ENCODE data around the gene SLC7A10.

SLC7A10 gene

DNA sequence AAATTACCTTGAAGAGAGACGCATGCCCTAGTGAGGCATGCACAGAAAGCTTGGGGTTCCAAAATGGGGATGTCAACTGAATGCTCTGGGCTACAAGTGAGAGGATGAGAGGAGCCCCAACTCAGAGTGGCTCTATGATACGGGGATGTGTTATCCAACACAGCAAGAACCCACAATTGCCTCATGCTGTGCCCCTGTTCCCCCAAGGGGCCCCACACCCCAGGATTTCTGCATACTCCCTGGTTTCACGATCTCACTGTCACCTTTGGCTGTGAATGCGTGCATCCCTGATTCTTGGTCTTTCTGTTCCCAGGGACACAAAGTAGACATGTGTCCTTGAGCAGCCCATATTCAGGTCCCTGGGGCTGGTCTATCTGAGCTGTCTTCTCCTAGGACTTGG, 64.4 kb downstream of the SLC7A10 start:
- no peak for DNase-seq
- Histone ChIP-seq H3K36me3 (no peaks in the 10 kb centered on the region), H3K4me1 (no peaks in the 10 kb centered on the region), H3K27me3 (no peaks in the 10 kb centered on the region), H3K4me3 (no peak overlapping the region), H3K27ac (no peak overlapping the region), H3K9me3 (no peaks in the 10 kb centered on the region)
- intact Hi-C loops (cut with DNase I; ENCODE audit: low total_unique reads) = no loop called here
- TF ChIP-seq, protein P1, sequence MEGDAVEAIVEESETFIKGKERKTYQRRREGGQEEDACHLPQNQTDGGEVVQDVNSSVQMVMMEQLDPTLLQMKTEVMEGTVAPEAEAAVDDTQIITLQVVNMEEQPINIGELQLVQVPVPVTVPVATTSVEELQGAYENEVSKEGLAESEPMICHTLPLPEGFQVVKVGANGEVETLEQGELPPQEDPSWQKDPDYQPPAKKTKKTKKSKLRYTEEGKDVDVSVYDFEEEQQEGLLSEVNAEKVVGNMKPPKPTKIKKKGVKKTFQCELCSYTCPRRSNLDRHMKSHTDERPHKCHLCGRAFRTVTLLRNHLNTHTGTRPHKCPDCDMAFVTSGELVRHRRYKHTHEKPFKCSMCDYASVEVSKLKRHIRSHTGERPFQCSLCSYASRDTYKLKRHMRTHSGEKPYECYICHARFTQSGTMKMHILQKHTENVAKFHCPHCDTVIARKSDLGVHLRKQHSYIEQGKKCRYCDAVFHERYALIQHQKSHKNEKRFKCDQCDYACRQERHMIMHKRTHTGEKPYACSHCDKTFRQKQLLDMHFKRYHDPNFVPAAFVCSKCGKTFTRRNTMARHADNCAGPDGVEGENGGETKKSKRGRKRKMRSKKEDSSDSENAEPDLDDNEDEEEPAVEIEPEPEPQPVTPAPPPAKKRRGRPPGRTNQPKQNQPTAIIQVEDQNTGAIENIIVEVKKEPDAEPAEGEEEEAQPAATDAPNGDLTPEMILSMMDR (IDR thresholded peaks at IDR 0.05) = no peak

DNA sequence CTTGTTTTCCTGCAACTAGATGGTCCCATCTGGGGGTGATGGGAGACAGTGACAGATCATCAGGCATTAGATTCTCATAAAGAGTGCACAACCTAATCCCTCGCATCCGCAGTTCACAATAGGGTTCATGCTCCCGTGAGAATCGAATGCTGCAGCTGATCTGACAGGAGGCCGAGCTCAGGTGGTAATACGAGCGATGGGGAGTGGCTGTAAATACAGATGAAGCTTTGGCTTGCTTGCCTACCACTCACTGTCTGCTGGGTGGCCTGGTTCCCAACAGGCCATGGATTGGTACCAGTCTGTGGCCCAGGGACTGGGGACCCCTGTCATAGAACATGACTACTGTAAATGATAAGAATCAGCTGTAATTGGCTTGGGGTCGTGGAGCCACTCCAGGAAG, 65.8 kb downstream of the SLC7A10 start:
- peaks cover 0 to 8% of the 10 kb centered on the region in 2 donors for H3K27me3 ChIP-seq
- no peak overlapping the region for H3K27ac ChIP-seq
- DNase-seq = no peak
- H3K4me1 ChIP-seq = no peaks in the 10 kb centered on the region
- H3K9me3 ChIP-seq = no peaks in the 10 kb centered on the region
- no peak overlapping the region for H3K4me3 ChIP-seq
- TF ChIP-seq, protein P1 (IDR thresholded peaks at IDR 0.05) = no peak
- intact Hi-C loops (cut with DNase I; ENCODE audit: low total_unique reads) = no loop called here
- no peaks in the 10 kb centered on the region for H3K36me3 ChIP-seq

DNA sequence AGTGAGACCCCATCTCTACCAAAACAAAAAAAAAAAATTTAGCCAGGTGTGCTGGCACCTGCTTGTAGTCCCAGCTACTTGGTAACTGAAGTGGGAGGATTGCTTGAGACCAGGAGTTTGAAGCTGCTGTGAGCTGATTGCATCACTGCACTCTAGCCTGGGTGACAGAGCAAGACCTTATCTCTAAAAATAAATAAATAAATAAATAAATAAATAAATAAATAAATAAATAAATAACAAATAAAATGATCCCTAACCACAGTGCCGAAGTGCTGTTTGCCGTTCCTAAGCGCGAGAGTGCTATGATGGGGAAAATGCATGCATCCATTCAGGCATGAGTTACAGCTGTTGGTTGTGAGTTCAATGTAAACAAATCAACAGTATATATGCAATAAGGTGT, 66.5 kb downstream of the SLC7A10 start:
- no peak overlapping the region for H3K27ac ChIP-seq

More for the DNA sequence above, 66.5 kb downstream of the SLC7A10 start:
- intact Hi-C loops (cut with DNase I; ENCODE audit: low total_unique reads) = no loop called here
- H3K36me3 ChIP-seq = no peaks in the 10 kb centered on the region
- H3K4me3 ChIP-seq = no peak overlapping the region
- H3K9me3 ChIP-seq = no peaks in the 10 kb centered on the region
- no peak for DNase-seq
- no peaks in the 10 kb centered on the region for H3K4me1 ChIP-seq
- peaks cover 0 to 8% of the 10 kb centered on the region in 2 donors for H3K27me3 ChIP-seq
- TF ChIP-seq, protein P1 (IDR thresholded peaks at IDR 0.05) = no peak
